H9 (cell line): ENCODE measurements around the gene METTL26. TPM values are rescaled to one million over a fixed set of nuclear protein-coding genes. Genes with fewer than 3 reads are reported as not detected.

Experiments
- DNase-seq: peaks from one replicate; pipeline ENCODE4 v3.0.0-alpha.2; 2017
- H2AFZ ChIP-seq: one replicate; pipeline ENCODE4 v1.6.1; 2013; ENCODE audit warnings: mild to moderate bottlenecking, low read length, control low read depth, moderate library complexity
- H2AK5ac ChIP-seq: 2 replicates; pipeline ENCODE4 v1.6.1; 2013; ENCODE audit warnings: low read length, control low read depth, mixed read lengths; ENCODE audit not compliant: insufficient read length
- H2BK120ac ChIP-seq: one replicate; pipeline ENCODE4 v1.6.1; 2013; ENCODE audit warnings: low read depth, mild to moderate bottlenecking, low read length, control low read depth, inconsistent platforms; ENCODE audit not compliant: poor library complexity, severe bottlenecking
- H2BK12ac ChIP-seq: 2 replicates; pipeline ENCODE4 v1.6.1; 2013; ENCODE audit warnings: low read length, control low read depth, mixed read lengths, low read depth; ENCODE audit not compliant: insufficient read length
- H2BK15ac ChIP-seq: 2 replicates; pipeline ENCODE4 v1.6.1; 2013; ENCODE audit warnings: low read depth, low read length, control low read depth
- H2BK20ac ChIP-seq: one replicate; pipeline ENCODE4 v1.6.1; 2013; ENCODE audit warnings: low read depth, mild to moderate bottlenecking, low read length, control low read depth, inconsistent platforms; ENCODE audit not compliant: poor library complexity, severe bottlenecking
- H2BK5ac ChIP-seq: 2 replicates; pipeline ENCODE4 v1.6.1; 2013; ENCODE audit warnings: low read length, control low read depth, mixed read lengths; ENCODE audit not compliant: insufficient read length
- H3K14ac ChIP-seq: 2 replicates; pipeline ENCODE4 v1.6.1; 2013; ENCODE audit warnings: low read length, control low read depth; ENCODE audit not compliant: insufficient read depth
- H3K18ac ChIP-seq: 2 replicates; pipeline ENCODE4 v1.6.1; 2013; ENCODE audit warnings: low read depth, mild to moderate bottlenecking, mixed read lengths, low read length, control low read depth; ENCODE audit not compliant: insufficient read length
- H3K23ac ChIP-seq: 2 replicates; pipeline ENCODE4 v1.6.1; 2013; ENCODE audit warnings: low read length, control low read depth, mixed read lengths, low read depth; ENCODE audit not compliant: insufficient read length
- H3K23me2 ChIP-seq: 2 replicates; pipeline ENCODE4 v1.6.1; 2013; ENCODE audit warnings: low read depth, mild to moderate bottlenecking, mixed read lengths, low read length, control low read depth; ENCODE audit not compliant: insufficient read length, poor library complexity, severe bottlenecking
- H3K27ac ChIP-seq: 2 replicates; pipeline ENCODE4 v1.5.1; 2013; ENCODE audit warnings: low read length, control low read depth, mixed read lengths, low read depth; ENCODE audit not compliant: insufficient read length
- H3K27me3 ChIP-seq: 2 replicates; pipeline ENCODE4 v1.6.1; 2013; ENCODE audit warnings: low read length, control low read depth, inconsistent platforms; ENCODE audit not compliant: insufficient read depth
- H3K4ac ChIP-seq: 2 replicates; pipeline ENCODE4 v1.6.1; 2013; ENCODE audit warnings: low read depth, mild to moderate bottlenecking, control low read depth, inconsistent platforms, low read length, moderate library complexity
- H3K4me1 ChIP-seq: 2 replicates; pipeline ENCODE4 v1.6.1; 2013; ENCODE audit warnings: low read length, control low read depth, inconsistent platforms; ENCODE audit not compliant: insufficient read depth
- H3K4me2 ChIP-seq: 2 replicates; pipeline ENCODE4 v1.6.1; 2013; ENCODE audit warnings: low read length, control low read depth, mixed read lengths; ENCODE audit not compliant: insufficient read length, insufficient read depth
- H3K56ac ChIP-seq: 2 replicates; pipeline ENCODE4 v1.6.1; 2013; ENCODE audit warnings: low read depth, mild to moderate bottlenecking, mixed read lengths, low read length, control low read depth; ENCODE audit not compliant: insufficient read length
- H3K79me1 ChIP-seq: 2 replicates; pipeline ENCODE4 v1.6.1; 2013; ENCODE audit warnings: low read depth, mild to moderate bottlenecking, moderate library complexity, low read length, control low read depth, inconsistent platforms; ENCODE audit not compliant: insufficient read depth, poor library complexity, severe bottlenecking
- H3K79me2 ChIP-seq: 2 replicates; pipeline ENCODE4 v1.6.1; 2013; ENCODE audit warnings: low read length, control low read depth, inconsistent platforms; ENCODE audit not compliant: insufficient read depth
- H3K9ac ChIP-seq: 2 replicates; pipeline ENCODE4 v1.6.1; 2013; ENCODE audit warnings: low read length, control low read depth, mixed read lengths; ENCODE audit not compliant: insufficient read length; ENCODE audit errors: extremely low read depth
- H3K9me3 ChIP-seq: one replicate; pipeline ENCODE4 v1.6.1; 2013; ENCODE audit warnings: low read depth, low read length, inconsistent platforms; ENCODE audit not compliant: control insufficient read depth
- H3T11ph ChIP-seq: one replicate; pipeline ENCODE4 v1.6.1; 2013; ENCODE audit warnings: mild to moderate bottlenecking, low read length, control low read depth, inconsistent platforms
- H4K20me1 ChIP-seq: one replicate; pipeline ENCODE4 v1.6.1; 2013; ENCODE audit not compliant: control insufficient read depth, insufficient read length, insufficient read depth
- H4K5ac ChIP-seq: 2 replicates; pipeline ENCODE4 v1.6.1; 2013; ENCODE audit warnings: low read depth, mild to moderate bottlenecking, mixed read lengths, low read length, control low read depth; ENCODE audit not compliant: insufficient read length
- H4K8ac ChIP-seq: replicated peaks from 2 replicates; pipeline ENCODE4 v1.6.1; 2013; ENCODE audit warnings: low read length, control low read depth, mixed read lengths, low read depth; ENCODE audit not compliant: insufficient read length
- H4K91ac ChIP-seq: 2 replicates; pipeline ENCODE4 v1.6.1; 2013; ENCODE audit warnings: low read depth, mild to moderate bottlenecking, moderate library complexity, mixed read lengths, low read length, control low read depth; ENCODE audit not compliant: insufficient read length
- H3K27ac Mint-ChIP-seq, 3 experiments: 2 replicates in 2 of 3; 3 replicates in 1 of 3; pipeline ENCODE4 v1.8.0; 2020 to 2021; ENCODE audit warnings: mixed read lengths in 3 of 3, mild to moderate bottlenecking in 1 of 3, moderate library complexity in 1 of 3
- H3K27me3 Mint-ChIP-seq: 2 replicates; pipeline ENCODE4 v1.8.0; 2021; ENCODE audit warnings: low read depth, mild to moderate bottlenecking, moderate library complexity, mixed read lengths
- H3K36me3 Mint-ChIP-seq, 3 experiments: 2 replicates in 2 of 3; 3 replicates in 1 of 3; pipeline ENCODE4 v1.8.0; 2020 to 2021; ENCODE audit warnings: low read depth in 3 of 3, mixed read lengths in 3 of 3; ENCODE audit not compliant: insufficient read depth in 1 of 3
- H3K4me1 Mint-ChIP-seq, 2 experiments: 2 replicates each; pipeline ENCODE4 v1.8.0; 2020; ENCODE audit warnings: mixed read lengths in 2 of 2
- H3K4me3 Mint-ChIP-seq, 2 experiments: 2 replicates in 1 of 2; 3 replicates in 1 of 2; pipeline ENCODE4 v1.8.0; 2020 to 2021; ENCODE audit warnings: mild to moderate bottlenecking in 2 of 2, mixed read lengths in 2 of 2, moderate library complexity in 1 of 2
- H3K9me3 Mint-ChIP-seq, 2 experiments: 2 replicates in 1 of 2; 3 replicates in 1 of 2; pipeline ENCODE4 v1.8.0; 2020; ENCODE audit warnings: mild to moderate bottlenecking in 2 of 2, mixed read lengths in 2 of 2, moderate library complexity in 1 of 2
- WGBS: extraction: QIAGEN DNeasy Blood & Tissue Kit; methylation state at CpG from one replicate; pipeline ENCODE4 v1.1.7; 2013; ENCODE audit warnings: missing lambda C conversion rate, low lambda C conversion rate, mixed read lengths; ENCODE audit not compliant: insufficient read length; ENCODE audit errors: extremely low coverage; 5-methylcytosine and 5-hydroxymethylcytosine counted together
- total RNA-seq: library from RNA; stranded (reverse); gene quantifications from 2 replicates; pipeline ENCODE4 v1.2.1, GENCODE V29; 2021
- TF ChIP-seq, protein P1 (sequence below): fragments of 200-600 bp; sonication (generic); conservative IDR thresholded peaks from 3 replicates; pipeline ENCODE4 v1.8.0; 2021; ENCODE audit warnings: antibody characterized with exemption, mild to moderate bottlenecking

The METTL26 gene
- total RNA-seq, 1 experiment from 2014 or later = 108 TPM

DNA sequence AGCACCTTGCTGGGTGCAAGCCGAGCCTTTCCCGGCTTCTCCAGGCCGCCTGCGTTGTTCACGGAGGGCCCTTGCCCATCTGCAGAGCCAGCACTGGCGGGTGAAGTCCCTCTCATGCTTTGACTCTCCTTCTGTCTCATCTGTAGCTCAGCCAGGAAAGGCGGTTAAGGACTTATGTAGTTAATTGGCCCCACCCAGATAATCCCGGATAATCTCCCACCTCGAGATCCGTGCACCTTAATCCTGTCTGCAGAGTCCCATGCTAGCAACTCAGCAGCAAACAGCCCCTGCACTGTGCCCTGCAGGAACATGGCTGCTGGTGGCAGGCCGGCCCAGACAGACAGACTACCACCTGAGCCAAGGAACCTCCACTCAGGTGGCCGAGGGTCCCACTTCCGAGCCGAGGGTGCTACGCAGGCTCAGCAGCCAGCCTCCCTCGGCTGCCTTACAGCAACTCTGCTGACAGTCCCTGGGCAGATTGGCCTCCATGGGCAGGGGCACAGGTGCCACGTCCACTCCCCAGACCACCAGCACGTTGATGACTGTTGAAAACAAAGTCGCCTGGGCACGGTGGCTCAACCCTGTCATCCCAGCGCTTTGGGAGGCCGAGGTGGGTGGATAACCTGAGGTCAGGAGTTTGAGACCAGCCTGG, 29.3 kb downstream of the METTL26 start:
- no peak overlapping the region for H3K4ac ChIP-seq
- no peak overlapping the region for H4K5ac ChIP-seq
- no peak overlapping the region for H2AFZ ChIP-seq
- peaks cover 2% of the 10 kb centered on the region for H3K79me1 ChIP-seq
- no CpG with 5 or more reads among the region's 22 CpGs for WGBS
- H2BK120ac ChIP-seq = no peak overlapping the region
- Mint-ChIP-seq H3K4me1 (peaks cover 11 to 13% of the 10 kb centered on the region in 2 experiments), H3K27me3 (peaks cover 12% of the 10 kb centered on the region), H3K4me3 (no peak overlapping the region), H3K9me3 (peaks cover 16 to 18% of the 10 kb centered on the region in 2 experiments), H3K27ac (peak overlapping the region in 1 of 3 experiments; percentile 47; a peak in 1 of 7 replicates), H3K36me3 (peaks cover 12 to 18% (median 13%) of the 10 kb centered on the region in 3 experiments)
- H2BK20ac ChIP-seq = no peak overlapping the region
- H3K27me3 ChIP-seq = no peaks in the 10 kb centered on the region
- no peak overlapping the region for H3K56ac ChIP-seq
- H3K4me2 ChIP-seq = no peak overlapping the region
- no peaks in the 10 kb centered on the region for H4K20me1 ChIP-seq
- 0 out of 2 replicates have a peak overlapping the region, but pooled peaks have one; percentile 29 for H2BK15ac ChIP-seq
- H3K4me1 ChIP-seq = no peaks in the 10 kb centered on the region
- no peak overlapping the region for H3T11ph ChIP-seq
- no peak overlapping the region for H4K91ac ChIP-seq
- H3K9ac ChIP-seq = no peak overlapping the region
- H3K9me3 ChIP-seq = no peaks in the 10 kb centered on the region
- TF ChIP-seq, protein P1, sequence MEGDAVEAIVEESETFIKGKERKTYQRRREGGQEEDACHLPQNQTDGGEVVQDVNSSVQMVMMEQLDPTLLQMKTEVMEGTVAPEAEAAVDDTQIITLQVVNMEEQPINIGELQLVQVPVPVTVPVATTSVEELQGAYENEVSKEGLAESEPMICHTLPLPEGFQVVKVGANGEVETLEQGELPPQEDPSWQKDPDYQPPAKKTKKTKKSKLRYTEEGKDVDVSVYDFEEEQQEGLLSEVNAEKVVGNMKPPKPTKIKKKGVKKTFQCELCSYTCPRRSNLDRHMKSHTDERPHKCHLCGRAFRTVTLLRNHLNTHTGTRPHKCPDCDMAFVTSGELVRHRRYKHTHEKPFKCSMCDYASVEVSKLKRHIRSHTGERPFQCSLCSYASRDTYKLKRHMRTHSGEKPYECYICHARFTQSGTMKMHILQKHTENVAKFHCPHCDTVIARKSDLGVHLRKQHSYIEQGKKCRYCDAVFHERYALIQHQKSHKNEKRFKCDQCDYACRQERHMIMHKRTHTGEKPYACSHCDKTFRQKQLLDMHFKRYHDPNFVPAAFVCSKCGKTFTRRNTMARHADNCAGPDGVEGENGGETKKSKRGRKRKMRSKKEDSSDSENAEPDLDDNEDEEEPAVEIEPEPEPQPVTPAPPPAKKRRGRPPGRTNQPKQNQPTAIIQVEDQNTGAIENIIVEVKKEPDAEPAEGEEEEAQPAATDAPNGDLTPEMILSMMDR = no peak
- H3K27ac ChIP-seq = no peak overlapping the region
- no peaks in the 10 kb centered on the region for H3K79me2 ChIP-seq
- no peak overlapping the region for H2BK12ac ChIP-seq
- H4K8ac ChIP-seq = no peak overlapping the region
- no peak for DNase-seq
- no peak overlapping the region for H3K23ac ChIP-seq
- H3K23me2 ChIP-seq = no peaks in the 10 kb centered on the region
- H3K18ac ChIP-seq = no peak overlapping the region
- no peak overlapping the region for H2AK5ac ChIP-seq
- no peak overlapping the region for H3K14ac ChIP-seq
- H2BK5ac ChIP-seq = no peak overlapping the region
